Measurements from ENCODE around the gene TAOK3. TPM values are rescaled to one million over a fixed set of nuclear protein-coding genes. Genes with fewer than 3 reads are reported as not detected.

TAOK3 gene
- total RNA-seq, 1 donor from 2014 or later = 18.3 TPM

DNA sequence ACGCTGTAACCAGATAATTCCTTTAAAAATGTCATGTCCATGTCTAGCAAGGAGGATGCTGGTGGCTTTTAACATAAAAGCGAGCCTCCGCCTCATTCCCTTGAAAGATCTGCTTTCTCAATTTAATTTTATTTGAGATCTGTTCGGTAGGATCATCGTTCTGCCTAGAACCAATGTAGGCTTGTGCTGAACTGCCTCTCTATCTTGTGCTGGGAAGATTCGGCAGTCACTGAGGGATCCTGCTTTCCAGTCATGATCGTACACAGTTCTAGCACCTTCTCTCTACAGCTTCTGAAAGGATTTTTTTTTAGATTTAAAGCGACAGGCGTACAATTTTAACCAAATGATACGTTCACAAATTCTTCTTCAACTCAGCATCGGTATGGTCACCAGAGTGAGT is 182.4 kb downstream of the TAOK3 start:
- TF ChIP-seq, protein P1, sequence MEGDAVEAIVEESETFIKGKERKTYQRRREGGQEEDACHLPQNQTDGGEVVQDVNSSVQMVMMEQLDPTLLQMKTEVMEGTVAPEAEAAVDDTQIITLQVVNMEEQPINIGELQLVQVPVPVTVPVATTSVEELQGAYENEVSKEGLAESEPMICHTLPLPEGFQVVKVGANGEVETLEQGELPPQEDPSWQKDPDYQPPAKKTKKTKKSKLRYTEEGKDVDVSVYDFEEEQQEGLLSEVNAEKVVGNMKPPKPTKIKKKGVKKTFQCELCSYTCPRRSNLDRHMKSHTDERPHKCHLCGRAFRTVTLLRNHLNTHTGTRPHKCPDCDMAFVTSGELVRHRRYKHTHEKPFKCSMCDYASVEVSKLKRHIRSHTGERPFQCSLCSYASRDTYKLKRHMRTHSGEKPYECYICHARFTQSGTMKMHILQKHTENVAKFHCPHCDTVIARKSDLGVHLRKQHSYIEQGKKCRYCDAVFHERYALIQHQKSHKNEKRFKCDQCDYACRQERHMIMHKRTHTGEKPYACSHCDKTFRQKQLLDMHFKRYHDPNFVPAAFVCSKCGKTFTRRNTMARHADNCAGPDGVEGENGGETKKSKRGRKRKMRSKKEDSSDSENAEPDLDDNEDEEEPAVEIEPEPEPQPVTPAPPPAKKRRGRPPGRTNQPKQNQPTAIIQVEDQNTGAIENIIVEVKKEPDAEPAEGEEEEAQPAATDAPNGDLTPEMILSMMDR (IDR thresholded peaks at IDR 0.05) = no peak
- peak overlapping the region; percentile 97 for H3K27ac Mint-ChIP-seq (ENCODE audit: unreplicated experiment)
- no peaks in the 10 kb centered on the region for H3K27me3 Mint-ChIP-seq (ENCODE audit: low read depth)
- DNase-seq (ENCODE audit: low spot score) = no peak
- peaks cover 39% of the 10 kb centered on the region for H3K4me1 Mint-ChIP-seq (ENCODE audit: low read depth)
- H3K36me3 Mint-ChIP-seq (ENCODE audit: low read depth) = peaks cover 2% of the 10 kb centered on the region
- no peaks in the 10 kb centered on the region for H3K9me3 Mint-ChIP-seq (ENCODE audit: low read depth)
- H3K4me3 Mint-ChIP-seq (ENCODE audit: unreplicated experiment) = peak overlapping the region; percentile 80

DNA sequence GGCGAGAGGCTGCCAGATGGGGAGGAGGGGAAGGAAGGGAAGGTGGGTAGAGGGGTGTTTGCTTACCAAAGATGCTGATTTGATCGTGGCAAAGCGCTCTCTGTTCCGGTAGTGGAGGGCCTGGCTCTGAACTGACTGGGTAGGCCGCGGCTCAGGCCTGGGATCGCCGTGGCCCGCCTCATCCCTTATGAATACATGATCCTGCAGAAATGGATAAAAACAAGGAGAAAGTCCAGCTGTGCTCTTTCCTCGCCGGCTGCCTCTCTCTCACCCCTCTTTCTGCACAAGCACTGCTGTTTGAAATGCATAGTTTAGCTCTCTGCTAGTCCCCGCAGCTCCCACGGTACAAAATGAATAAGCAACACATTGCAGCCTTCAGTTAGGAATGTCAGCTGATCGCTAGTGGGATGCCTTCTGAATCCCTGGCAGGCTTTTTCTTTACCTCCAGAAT is 182.9 kb downstream of the TAOK3 start:
- DNase-seq (ENCODE audit: low spot score) = no peak
- H3K27ac Mint-ChIP-seq (ENCODE audit: unreplicated experiment) = peak overlapping the region; percentile 97
- H3K27me3 Mint-ChIP-seq (ENCODE audit: low read depth) = no peaks in the 10 kb centered on the region
- peaks cover 2% of the 10 kb centered on the region for H3K36me3 Mint-ChIP-seq (ENCODE audit: low read depth)
- no peaks in the 10 kb centered on the region for H3K9me3 Mint-ChIP-seq (ENCODE audit: low read depth)
- peak overlapping the region; percentile 80 for H3K4me3 Mint-ChIP-seq (ENCODE audit: unreplicated experiment)
- TF ChIP-seq, protein P1 (IDR thresholded peaks at IDR 0.05) = no peak
- H3K4me1 Mint-ChIP-seq (ENCODE audit: low read depth) = peaks cover 39% of the 10 kb centered on the region

DNA sequence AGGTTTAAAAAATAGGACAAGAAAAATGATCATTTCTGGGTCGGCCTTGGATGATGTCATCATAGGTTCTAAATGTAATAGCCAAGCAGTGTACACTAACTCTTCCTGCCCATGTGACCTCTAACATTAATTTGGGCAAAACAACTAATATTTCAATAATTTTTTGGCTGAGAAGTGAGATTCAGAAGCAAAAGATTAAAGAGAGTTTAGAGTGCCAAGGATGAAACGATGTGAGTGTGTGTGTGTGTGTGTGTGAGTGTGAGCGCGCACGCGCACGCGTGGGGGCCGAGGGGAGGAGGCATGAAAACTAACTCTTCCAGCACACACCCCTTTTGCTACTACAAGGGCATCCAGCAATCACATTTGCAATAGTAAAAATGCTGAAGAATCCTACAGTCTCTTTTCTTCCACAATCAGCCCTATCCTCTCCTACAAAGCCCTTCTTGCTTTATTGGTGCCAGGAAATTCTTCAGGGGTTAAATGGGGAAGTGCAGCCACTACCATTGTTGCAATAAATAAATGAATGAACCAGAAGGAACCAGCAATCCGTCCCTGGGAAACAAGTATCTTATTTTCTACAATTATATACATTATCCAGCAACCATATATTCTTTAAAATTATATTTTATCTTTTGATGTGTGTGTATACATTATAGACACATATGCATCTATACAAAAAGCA is 183.9 kb downstream of the TAOK3 start:
- Mint-ChIP-seq H3K36me3 (ENCODE audit: low read depth) (no peaks in the 10 kb centered on the region), H3K4me3 (ENCODE audit: unreplicated experiment) (peak overlapping the region; percentile 59), H3K27ac (ENCODE audit: unreplicated experiment) (peak overlapping the region; percentile 97), H3K9me3 (ENCODE audit: low read depth) (no peaks in the 10 kb centered on the region), H3K4me1 (ENCODE audit: low read depth) (peaks cover 41% of the 10 kb centered on the region), H3K27me3 (ENCODE audit: low read depth) (no peaks in the 10 kb centered on the region)
- TF ChIP-seq, protein P1 (IDR thresholded peaks at IDR 0.05) = no peak
- DNase-seq (ENCODE audit: low spot score) = no peak

DNA sequence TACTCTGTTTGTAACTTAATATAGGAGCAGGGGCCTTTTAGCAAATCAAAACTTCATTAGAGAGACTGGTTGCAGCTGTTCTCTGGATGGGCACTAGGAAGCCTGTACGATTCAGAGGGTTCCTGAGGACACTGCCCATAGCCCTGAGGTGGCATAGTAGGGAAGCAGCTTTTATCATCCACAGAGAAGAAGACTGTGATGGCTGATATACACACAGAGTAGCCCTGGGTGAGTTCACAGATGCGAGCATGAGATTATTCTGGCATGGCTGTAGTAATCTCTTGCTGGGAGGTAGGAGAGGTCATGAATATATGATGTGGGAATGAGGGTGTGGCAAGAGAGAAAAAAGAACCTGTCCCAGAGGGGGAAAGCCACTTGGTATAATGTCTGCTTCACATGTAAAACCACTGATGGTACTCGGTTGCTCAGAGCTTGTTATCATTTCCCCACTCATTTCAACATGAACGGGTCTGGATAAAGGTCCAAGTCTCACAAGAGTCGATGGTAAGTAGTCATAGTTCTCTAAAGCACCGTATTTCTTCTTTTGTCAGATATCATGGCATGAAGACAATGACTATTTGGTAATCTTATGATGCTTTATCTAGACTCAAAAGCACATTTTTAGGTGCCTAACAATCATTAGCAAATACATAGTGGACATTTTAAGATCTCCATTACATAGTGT is 184.8 kb downstream of the TAOK3 start:
- Mint-ChIP-seq H3K36me3 (ENCODE audit: low read depth) (no peaks in the 10 kb centered on the region), H3K9me3 (ENCODE audit: low read depth) (no peaks in the 10 kb centered on the region), H3K27me3 (ENCODE audit: low read depth) (no peaks in the 10 kb centered on the region), H3K4me3 (ENCODE audit: unreplicated experiment) (no peak overlapping the region), H3K4me1 (ENCODE audit: low read depth) (peaks cover 51% of the 10 kb centered on the region), H3K27ac (ENCODE audit: unreplicated experiment) (peak overlapping the region; percentile 90)
- no peak for DNase-seq (ENCODE audit: low spot score)
- TF ChIP-seq, protein P1 (IDR thresholded peaks at IDR 0.05) = no peak

DNA sequence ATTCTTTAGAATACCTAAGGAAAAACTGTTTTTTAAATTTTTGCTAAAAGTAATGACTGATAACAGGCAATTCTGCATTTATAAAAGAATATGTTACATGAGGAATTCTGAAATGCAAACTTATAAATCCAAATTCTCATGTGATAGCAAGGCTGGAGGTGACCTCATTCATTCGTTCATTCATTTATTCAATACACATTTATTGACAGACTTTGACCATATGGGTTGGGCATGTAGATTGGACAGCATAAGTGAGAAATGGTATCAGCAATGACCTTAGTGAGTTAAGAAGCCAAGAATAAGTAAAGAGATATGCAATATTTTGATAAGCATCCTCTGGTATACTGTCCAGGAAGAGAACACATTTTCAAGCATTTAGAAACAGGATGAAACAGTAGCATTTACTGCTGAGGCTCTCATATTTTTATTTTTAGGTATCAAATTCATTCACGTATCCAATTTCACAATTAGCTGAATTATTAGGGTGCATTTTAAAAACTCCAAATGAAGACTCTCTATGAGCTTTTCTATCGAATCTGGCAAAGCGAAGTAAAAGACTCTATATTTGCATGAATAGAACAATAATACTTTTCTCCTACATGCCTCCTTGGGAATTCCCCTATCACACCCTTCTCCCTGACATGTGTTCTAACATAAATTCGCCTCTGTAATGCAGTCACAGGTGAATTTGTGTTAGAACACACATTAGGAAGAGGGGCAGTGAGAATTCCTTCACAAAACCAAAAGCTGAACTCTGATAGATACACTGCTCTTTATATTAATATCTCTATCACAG is 186.9 kb downstream of the TAOK3 start:
- no peak for DNase-seq (ENCODE audit: low spot score)
- Mint-ChIP-seq H3K9me3 (ENCODE audit: low read depth) (no peaks in the 10 kb centered on the region), H3K4me3 (ENCODE audit: unreplicated experiment) (no peak overlapping the region), H3K4me1 (ENCODE audit: low read depth) (peaks cover 59% of the 10 kb centered on the region), H3K27me3 (ENCODE audit: low read depth) (no peaks in the 10 kb centered on the region), H3K36me3 (ENCODE audit: low read depth) (peaks cover 4% of the 10 kb centered on the region), H3K27ac (ENCODE audit: unreplicated experiment) (no peak overlapping the region)
- TF ChIP-seq, protein P1 (IDR thresholded peaks at IDR 0.05) = no peak
